NCI-H82 (cell line): ENCODE measurements around the gene ZBTB38.

ENCODE experiments used
- DNase-seq: peaks from one replicate; lab custom pipeline; 2025; lab: John Stamatoyannopoulos, UW

The ZBTB38 gene, protein sequence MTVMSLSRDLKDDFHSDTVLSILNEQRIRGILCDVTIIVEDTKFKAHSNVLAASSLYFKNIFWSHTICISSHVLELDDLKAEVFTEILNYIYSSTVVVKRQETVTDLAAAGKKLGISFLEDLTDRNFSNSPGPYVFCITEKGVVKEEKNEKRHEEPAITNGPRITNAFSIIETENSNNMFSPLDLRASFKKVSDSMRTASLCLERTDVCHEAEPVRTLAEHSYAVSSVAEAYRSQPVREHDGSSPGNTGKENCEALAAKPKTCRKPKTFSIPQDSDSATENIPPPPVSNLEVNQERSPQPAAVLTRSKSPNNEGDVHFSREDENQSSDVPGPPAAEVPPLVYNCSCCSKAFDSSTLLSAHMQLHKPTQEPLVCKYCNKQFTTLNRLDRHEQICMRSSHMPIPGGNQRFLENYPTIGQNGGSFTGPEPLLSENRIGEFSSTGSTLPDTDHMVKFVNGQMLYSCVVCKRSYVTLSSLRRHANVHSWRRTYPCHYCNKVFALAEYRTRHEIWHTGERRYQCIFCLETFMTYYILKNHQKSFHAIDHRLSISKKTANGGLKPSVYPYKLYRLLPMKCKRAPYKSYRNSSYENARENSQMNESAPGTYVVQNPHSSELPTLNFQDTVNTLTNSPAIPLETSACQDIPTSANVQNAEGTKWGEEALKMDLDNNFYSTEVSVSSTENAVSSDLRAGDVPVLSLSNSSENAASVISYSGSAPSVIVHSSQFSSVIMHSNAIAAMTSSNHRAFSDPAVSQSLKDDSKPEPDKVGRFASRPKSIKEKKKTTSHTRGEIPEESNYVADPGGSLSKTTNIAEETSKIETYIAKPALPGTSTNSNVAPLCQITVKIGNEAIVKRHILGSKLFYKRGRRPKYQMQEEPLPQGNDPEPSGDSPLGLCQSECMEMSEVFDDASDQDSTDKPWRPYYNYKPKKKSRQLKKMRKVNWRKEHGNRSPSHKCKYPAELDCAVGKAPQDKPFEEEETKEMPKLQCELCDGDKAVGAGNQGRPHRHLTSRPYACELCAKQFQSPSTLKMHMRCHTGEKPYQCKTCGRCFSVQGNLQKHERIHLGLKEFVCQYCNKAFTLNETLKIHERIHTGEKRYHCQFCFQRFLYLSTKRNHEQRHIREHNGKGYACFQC (N-terminal part only)

DNA sequence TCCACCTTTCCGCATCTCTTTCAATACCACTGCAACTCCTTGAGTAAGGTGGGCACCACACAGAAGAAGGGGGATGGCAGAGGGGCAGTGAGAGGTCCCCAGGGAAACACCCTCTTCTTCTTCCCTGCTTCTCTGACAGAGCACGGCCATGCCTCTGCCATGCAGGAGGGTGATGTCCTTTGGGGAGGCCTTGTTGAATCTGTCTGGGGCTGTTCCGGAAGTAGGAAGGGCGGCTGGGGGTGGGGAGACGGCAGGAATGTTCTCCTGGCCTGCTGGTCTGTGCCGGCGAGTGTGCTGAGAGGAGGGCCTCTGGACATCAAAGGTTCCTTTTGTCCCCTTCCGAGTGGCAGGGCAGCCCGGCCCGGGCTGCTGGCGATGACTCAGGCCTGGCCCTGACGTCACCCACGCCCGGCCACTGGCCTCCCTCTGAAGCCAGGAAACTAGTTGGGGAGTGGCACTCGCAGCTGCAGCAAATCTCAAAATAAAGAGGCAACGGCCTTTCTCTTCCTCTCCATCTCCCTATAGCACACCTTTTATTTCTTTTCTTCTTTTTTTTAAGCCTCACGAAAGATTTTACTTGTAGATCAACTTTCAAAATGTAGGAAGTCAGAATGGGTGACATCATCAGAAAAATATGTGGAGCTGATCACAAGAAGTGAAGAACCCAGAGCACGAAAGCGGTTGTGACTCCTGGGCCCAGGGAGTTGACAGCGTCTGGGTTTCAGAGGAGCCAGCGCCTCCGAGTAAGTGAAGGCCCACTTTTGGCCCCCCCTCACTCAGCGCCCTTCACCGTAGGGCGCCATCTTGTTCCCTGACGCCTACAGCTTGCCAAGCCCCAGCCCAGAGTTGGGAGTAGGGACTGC is at the start of gene ZBTB38:
Gene ZBTB38, plus strand, starts transcription at position 443 of the 863 bp plus-strand sequence. CDS start 73,885 bp downstream, outside the sequence.
- no peak for DNase-seq

DNA sequence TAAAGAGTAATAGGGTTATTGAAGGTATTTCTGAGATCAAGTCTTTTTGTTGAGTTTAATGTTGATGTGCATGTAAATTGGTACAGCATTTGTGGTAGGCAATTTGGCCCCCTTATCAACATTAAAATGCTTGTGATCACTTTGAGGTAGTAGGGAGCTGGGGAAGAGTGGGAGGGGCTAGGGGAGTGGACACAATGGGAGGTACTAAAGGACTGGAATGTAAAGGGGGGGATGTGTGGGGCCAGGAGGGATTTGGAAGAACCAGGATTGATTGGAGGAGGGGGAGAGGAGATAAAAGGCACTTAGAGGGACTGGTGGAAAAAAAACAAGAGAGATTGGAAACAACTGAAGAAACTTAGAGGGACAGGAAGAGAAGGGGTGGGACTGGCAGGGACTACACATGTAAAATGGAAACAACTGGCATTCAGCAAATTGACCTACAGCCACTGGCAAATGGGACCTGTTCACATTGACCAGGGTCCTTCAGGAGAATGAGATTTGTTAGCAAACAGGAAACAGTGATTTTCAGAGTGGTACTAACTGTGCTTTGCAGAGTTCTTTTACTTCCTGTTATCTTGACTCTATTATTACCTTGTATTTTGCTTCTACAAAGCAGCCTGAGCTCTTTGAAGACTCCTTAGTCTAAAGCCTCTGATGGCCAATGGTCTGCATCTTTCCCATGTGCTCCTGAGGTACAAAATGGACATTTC is 47.8 kb upstream of the ZBTB38 start:
- no peak for DNase-seq

- DNase-seq = no peak
Observed at GRCh38 chr3:141321109-141321497, 47.2 kb upstream of the ZBTB38 start.

DNA sequence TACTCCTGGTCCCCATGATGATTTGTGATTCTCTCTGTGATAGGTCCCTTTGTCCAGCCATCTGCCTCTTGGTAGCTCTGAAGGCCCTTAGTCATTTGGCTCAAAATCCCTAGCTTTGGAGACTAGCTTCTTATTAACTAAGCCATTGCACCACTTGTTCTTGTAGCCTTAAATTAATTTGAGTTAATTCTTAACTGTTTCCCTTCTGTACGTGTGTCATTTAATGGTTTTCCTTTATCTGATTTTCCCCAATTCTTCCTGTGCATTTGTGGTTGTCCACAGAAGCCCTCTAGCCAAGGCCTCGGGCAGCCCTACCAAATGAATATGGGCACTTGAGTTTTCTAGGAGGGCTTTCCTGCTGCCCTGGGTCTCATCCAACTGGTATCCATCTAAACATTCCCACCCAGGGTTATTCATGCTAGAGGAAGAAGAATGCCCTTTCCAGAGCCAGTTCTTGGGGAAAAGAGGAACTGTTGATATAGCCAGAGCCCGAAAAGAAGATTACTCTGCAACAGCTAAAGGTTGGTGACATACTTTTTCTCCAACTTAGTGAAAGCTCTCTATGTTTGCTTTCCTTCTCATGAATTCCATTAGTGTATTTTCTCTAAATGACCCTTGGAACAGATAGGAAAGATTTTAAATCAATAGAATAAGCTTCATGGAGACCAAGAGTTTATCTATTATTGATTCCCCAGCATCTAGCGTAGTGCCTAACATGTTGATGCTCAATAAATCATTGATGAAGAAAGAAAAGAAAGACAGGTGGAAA is 44.2 kb upstream of the ZBTB38 start:
- no peak for DNase-seq

GRCh38 chr3:141326123-141326522 is 42.2 kb upstream of the ZBTB38 start:
- DNase-seq = no peak

DNA sequence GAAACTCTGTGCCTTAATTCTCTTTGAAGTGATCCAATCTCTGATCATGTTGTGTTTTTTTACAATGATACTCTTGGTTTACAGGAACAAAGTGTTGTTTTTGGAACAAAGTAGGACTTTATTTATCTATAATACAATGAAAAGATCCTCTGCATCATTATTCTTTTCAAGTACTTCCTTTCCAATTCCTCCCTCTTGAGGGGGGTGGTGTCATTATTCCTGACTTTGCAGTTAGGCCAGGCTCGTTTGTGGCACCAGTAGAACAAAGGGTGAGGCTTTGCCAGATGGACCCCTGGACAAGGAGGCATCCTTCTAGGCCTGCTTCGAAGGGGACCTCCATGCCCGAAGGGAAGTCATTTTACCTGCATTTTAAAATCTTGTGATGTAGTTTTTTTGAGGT is 41.7 kb upstream of the ZBTB38 start:
- no peak for DNase-seq

- no peak for DNase-seq
Observed at GRCh38 chr3:141328286-141329166, 39.8 kb upstream of the ZBTB38 start.

DNA sequence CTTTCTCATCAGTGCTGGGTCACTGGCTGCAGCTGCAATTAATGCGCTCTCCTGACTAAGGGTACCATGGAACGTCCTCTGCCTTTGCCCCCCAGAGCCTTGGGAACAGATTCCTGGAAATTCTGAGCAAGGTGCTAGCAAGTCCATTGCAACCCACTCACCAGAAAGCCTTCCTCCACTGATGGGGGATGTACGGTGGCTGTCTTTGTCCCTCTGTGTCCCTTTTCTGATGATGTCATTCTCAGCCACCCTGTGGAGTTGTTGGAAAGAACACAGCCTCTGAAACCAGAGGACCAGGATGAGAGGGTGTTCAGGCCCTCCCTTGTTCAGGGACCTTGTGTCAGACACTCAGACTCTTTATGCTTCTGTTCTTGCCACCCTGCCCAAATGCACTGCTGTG is 38.1 kb upstream of the ZBTB38 start:
- no peak for DNase-seq

- DNase-seq = peak; percentile 30
Observed at GRCh38 chr3:141330718-141331376, 37.5 kb upstream of the ZBTB38 start.

GRCh38 chr3:141331377-141332318 is 36.7 kb upstream of the ZBTB38 start:
- no peak for DNase-seq

- no peak for DNase-seq
Observed at GRCh38 chr3:141332416-141332815, 35.9 kb upstream of the ZBTB38 start.

- DNase-seq = no peak
Observed at GRCh38 chr3:141333836-141334626, 34.3 kb upstream of the ZBTB38 start.

GRCh38 chr3:141334627-141335250 is 33.6 kb upstream of the ZBTB38 start:
- no peak for DNase-seq

DNA sequence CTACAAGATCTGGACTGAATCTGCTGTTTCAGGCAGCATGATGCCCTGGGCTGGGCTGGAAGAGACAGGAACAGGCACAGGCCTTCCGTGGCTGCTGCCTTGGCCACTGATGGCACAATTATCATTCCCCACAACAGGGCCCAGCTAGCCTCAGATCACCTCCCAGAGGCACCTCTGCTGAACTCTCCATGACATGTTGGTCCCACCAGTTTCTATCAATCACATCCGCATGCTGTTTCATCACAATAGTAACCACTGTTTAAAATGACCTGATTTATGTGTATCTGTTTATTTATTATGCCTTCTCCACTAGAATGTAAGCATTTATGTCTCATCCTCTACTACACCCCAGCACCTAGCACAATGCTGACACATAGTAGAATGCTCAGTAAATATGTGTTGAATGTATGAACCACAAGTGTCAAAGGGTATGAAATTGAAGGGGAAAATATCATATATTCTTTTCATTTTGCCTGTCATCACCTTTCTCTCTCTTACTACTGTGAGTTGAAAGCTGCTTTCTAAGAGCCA is 32.7 kb upstream of the ZBTB38 start:
- DNase-seq = no peak

DNA sequence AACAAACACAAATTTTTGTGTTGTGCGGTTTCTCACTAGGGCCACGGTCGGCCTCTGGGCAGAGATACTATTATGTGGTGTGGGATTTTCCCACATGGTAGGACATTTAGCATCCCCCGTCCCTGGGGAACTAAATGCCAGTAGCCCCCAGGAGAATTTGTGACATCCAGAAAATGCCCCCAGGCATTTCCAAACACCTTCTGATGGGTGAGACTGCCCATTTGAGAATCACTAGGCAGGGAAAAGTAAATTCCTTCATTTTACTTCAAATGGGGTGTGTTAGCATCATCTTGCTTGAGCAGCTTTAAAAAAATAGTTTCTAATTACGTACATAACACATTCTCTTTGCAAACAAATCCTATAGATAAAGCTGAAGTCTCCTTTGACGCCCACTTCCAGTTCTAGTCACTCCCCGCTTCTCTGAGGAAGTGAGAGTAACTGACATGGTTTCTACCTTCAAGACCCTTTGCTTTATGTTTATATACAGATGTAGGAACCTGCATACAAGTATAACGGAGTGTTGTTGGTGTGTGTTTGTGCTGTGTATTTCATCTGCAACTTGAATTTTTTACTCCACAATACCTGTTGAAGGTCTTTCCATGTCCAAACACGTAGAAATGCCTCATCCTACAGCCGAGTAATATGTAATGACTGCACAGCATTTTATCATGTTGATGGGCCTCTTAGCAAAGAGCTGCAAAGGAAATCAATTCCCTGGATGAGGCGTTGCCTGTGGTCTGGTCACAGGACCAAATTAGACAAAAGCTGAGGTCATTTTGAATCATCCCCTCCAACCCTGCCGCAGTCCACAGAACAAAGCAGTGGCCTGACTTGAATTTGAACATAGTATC is 31.4 kb upstream of the ZBTB38 start:
- DNase-seq = no peak
